Vagina (tissue), 2 donors: ENCODE data around the gene BTBD6. TPM values are rescaled to one million over a fixed set of nuclear protein-coding genes. Genes with fewer than 3 reads are reported as not detected.
"Not testable (repeated sequence)": the region's sequence is repeated elsewhere in the genome, so short reads cannot be mapped to it uniquely, and the experiment has no call there.

Source experiments
- DNase-seq, 2 donors: peaks; one replicate each; pipeline ENCODE4 v3.0.0-alpha.2; 2017; ENCODE audit errors: extremely low spot score in 2 of 2
- H3K27ac ChIP-seq: fragments of 200-600 bp; sonication (generic); one replicate; pipeline ENCODE4 v1.5.1; 2019
- H3K27me3 ChIP-seq: fragments of 200-600 bp; sonication (generic); one replicate; pipeline ENCODE4 v1.5.1; 2019
- H3K36me3 ChIP-seq, 2 donors: fragments of 200-600 bp; sonication (generic); one replicate each; pipeline ENCODE4 v1.5.1; 2017 to 2019
- H3K4me1 ChIP-seq: fragments of 200-600 bp; sonication (generic); one replicate; pipeline ENCODE4 v1.5.1; 2019
- H3K4me3 ChIP-seq, 2 donors: fragments of 200-600 bp; sonication (generic); 1 replicate in 1 of 2; 2 replicates in 1 of 2; pipeline ENCODE4 v1.5.1; 2016 to 2019
- H3K9me3 ChIP-seq: fragments of 200-600 bp; sonication (generic); one replicate; pipeline ENCODE4 v1.5.1; 2019
- POLR2A ChIP-seq, 2 donors: fragments of 450-650 bp; IDR thresholded peaks; one replicate each; pipeline ENCODE4 v1.6.1; 2017; ENCODE audit warnings: antibody characterized with exemption in 2 of 2, mild to moderate bottlenecking in 2 of 2, moderate library complexity in 2 of 2
- POLR2AphosphoS5 ChIP-seq, 2 donors: sonication (generic); formaldehyde crosslinking; IDR thresholded peaks; one replicate each; pipeline ENCODE4 v1.9.0; 2017; ENCODE audit warnings: antibody characterized with exemption in 2 of 2, mild to moderate bottlenecking in 2 of 2, low read depth in 1 of 2; ENCODE audit not compliant: insufficient read depth in 1 of 2
- intact Hi-C: fragments of 100-400 bp; cut with DNase I; formaldehyde crosslinking; loops from one replicate; pipeline ENCODE4 v1.15.1; 2023
- total RNA-seq: library from RNA; depleted of rRNA; stranded (reverse); fragments of >200 nt; gene quantifications from one replicate; pipeline ENCODE4 v1.2.3, GENCODE V29; 2016
- TF ChIP-seq, protein P1 (sequence below), 3 experiments: fragments of 450-650 bp in 2 of 3; fragments of 200-600 bp in 1 of 3; sonication (generic) in 1 of 3; IDR thresholded peaks; one replicate each; pipeline ENCODE4 v1.5.1; 2017 to 2019; ENCODE audit warnings: antibody characterized with exemption in 3 of 3, mild to moderate bottlenecking in 2 of 3, moderate library complexity in 2 of 3

The BTBD6 gene
- total RNA-seq, 1 donor from 2014 or later: 45.9 TPM

DNA sequence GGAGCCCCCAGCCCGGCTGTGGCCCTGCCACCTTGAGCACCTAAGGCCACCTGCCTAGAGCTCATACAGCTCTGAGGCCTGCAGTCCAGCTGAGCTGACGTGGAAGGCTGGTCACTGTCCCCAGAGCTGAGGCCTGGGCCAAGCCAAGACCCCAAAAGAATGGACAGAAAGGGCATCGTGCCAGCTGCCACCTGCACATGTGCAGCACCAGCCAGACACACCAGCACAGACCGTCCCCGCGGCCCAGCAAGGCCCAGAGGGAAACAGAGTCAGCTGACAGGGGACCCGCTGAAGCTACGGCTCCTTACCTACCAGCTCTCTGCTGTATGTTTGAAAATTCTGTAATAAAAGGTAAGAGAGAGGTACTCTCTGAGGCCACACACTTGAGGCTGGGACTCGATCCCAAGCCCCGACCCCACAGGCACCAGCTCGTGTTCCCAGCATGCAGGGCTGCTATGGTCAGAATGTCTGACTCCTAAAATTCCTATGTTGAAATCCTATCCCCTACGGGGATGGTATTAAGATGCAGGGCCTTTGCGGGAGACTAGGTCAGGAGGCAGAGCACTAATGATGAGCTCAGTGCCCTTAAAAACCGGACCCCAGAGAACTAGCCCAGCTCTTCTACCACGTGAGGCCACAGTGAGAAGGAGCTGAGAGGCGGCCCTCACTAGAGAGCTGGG is 27.1 kb downstream of the BTBD6 start:
- Histone ChIP-seq H3K36me3 (no peaks in the 10 kb centered on the region), H3K27me3 (no peaks in the 10 kb centered on the region), H3K9me3 (no peaks in the 10 kb centered on the region), H3K4me1 (peaks cover 8% of the 10 kb centered on the region), H3K4me3 (no peak overlapping the region), H3K27ac (peak overlapping the region; percentile 59)
- TF ChIP-seq POLR2AphosphoS5 (IDR thresholded peaks at IDR 0.05; ENCODE audit: insufficient read depth in 1 of 2, low read depth in 1 of 2): peak in 1 of 2 donors; percentile 24
- TF ChIP-seq, protein P1, sequence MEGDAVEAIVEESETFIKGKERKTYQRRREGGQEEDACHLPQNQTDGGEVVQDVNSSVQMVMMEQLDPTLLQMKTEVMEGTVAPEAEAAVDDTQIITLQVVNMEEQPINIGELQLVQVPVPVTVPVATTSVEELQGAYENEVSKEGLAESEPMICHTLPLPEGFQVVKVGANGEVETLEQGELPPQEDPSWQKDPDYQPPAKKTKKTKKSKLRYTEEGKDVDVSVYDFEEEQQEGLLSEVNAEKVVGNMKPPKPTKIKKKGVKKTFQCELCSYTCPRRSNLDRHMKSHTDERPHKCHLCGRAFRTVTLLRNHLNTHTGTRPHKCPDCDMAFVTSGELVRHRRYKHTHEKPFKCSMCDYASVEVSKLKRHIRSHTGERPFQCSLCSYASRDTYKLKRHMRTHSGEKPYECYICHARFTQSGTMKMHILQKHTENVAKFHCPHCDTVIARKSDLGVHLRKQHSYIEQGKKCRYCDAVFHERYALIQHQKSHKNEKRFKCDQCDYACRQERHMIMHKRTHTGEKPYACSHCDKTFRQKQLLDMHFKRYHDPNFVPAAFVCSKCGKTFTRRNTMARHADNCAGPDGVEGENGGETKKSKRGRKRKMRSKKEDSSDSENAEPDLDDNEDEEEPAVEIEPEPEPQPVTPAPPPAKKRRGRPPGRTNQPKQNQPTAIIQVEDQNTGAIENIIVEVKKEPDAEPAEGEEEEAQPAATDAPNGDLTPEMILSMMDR (IDR thresholded peaks at IDR 0.05): no peak
- intact Hi-C loops: no loop called here
- no peak for DNase-seq

DNA sequence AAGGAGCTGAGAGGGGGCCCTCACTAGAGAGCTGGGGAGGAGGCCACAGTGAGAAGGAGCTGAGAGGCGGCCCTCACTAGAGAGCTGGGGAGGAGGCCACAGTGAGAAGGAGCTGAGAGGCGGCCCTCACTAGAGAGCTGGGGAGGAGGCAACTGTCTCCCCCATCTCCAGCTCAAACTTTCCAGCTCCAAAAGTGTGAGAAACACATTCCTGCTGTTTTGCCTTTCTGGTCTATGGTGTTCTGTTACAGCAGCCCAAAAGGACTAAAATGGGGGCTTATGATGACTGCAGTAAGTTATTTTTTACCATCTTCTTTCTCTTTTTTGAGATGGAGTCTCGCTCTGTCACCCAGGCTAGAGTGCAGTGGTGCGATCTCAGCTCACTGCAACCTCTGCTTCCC is 29.1 kb downstream of the BTBD6 start:
- H3K4me3 ChIP-seq, DNase-seq, intact Hi-C loops, H3K9me3 ChIP-seq, H3K27me3 ChIP-seq, H3K27ac ChIP-seq, H3K36me3 ChIP-seq: not testable (repeated sequence)
- peaks cover 14% of the 10 kb centered on the region for H3K4me1 ChIP-seq

DNA sequence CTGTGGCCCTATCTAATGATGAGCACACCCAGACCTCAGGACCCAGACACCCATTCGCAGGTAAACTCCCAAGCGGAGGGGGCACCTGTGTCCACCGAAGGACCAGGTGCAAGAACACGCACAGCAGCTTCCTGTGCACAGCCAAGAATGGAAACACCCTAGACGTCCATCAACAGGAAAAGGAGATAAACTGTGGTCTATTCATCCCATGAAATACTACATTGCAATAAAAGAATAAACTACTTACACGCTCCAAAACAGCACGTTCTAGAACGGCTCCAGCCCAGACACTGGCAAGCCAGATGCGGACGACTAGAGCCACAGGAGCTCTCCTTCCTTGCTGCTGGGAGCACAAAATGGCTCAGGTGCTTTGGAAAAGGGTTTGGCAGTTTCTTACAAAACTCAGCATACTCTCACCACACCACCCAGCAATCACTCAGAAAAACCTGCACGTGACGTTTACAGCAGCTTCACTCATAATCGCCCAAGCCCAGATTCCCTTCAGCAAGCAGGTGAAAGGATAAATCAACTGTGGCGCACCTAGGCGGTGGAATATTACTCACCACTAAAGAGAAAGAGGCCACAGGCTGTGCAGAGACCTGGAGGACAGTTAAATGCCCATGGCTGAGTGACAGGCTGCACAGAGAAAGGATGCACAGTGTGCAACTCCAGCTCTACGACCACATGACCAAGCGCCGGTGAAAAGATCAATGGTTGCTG is 31.5 kb downstream of the BTBD6 start:
- no peak overlapping the region for H3K4me3 ChIP-seq
- no peaks in the 10 kb centered on the region for H3K36me3 ChIP-seq
- no peak for TF ChIP-seq POLR2A (IDR thresholded peaks at IDR 0.05)
- DNase-seq: no peak
- intact Hi-C loops: loop anchor here (10.0 kb wide), 2 partner anchors 75 to 185 kb away; no protein-coding TSS in a partner anchor
- H3K9me3 ChIP-seq: no peaks in the 10 kb centered on the region
- peaks cover 14% of the 10 kb centered on the region for H3K4me1 ChIP-seq
- H3K27ac ChIP-seq: no peak overlapping the region
- H3K27me3 ChIP-seq: no peaks in the 10 kb centered on the region

DNA sequence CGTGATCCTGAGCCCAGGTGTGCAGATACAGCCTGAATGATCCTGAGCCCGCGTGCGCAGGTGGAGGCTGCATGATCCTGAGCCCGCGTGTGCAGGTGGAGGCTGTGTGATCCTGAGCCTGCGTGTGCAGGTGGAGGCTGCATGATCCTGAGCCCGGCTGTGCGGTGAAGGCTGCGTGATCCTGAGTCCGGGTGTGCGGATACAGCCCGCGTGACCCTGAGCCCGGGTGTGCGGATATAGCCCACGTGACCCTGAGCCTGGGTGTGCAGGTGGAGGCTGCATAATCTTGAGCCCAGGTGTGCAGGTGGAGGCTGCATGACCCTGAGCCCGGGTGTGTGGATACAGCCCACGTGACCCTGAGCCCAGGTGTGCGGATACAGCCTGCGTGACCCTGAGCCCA is 32.2 kb downstream of the BTBD6 start:
- Histone ChIP-seq H3K36me3 (no peaks in the 10 kb centered on the region), H3K27me3 (no peaks in the 10 kb centered on the region), H3K4me1 (peaks cover 8% of the 10 kb centered on the region), H3K9me3 (no peaks in the 10 kb centered on the region), H3K4me3 (no peak overlapping the region), H3K27ac (no peak overlapping the region)
- no peak for DNase-seq
- TF ChIP-seq, protein P1 (IDR thresholded peaks at IDR 0.05): no peak
- TF ChIP-seq POLR2AphosphoS5 (IDR thresholded peaks at IDR 0.05; ENCODE audit: insufficient read depth in 1 of 2, low read depth in 1 of 2): no peak
- intact Hi-C loops: loop anchor here (10.0 kb wide), 2 partner anchors 76 to 186 kb away; no protein-coding TSS in a partner anchor

DNA sequence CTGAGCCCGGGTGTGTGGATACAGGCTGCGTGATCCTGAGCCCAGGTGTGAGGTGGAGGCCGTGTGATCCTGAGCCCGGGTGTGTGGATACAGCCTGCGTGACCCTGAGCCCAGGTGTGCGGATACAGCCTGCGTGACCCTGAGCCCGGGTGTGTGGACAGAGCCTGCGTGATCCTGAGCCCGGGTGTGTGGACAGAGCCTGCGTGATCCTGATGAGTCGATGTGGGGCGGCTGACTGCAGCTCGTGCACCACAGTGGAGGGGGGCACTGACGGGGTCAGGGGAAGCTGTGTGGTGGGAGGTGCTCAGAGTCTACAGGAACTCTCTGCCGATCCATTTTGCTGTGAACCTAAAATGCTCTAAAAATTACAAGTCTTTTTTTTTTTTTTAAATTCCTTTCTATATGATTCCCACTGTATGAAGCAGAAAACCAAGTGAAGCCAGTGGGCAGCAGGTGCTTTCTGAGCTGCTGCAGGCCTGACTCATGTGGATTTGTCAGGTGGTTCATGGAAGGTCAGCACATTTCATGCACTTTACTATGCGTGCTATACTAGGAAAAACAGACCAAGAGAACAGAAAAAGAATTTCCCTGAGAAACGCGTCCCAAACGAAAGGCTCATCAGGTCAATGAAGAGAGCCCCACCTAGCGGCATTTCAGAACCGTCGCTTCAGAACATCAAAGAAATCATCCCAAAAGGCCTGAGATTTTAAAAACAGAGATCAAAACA is 33.2 kb downstream of the BTBD6 start:
- H3K4me3 ChIP-seq: no peak overlapping the region

More for the DNA sequence above, 33.2 kb downstream of the BTBD6 start:
- no peak for DNase-seq
- TF ChIP-seq POLR2A (IDR thresholded peaks at IDR 0.05): no peak
- TF ChIP-seq, protein P1 (IDR thresholded peaks at IDR 0.05): peak in 2 of 3 experiments; percentile 21 to 27
- Histone ChIP-seq H3K27me3 (no peaks in the 10 kb centered on the region), H3K4me1 (peaks cover 6% of the 10 kb centered on the region), H3K27ac (no peak overlapping the region), H3K9me3 (no peaks in the 10 kb centered on the region), H3K36me3 (no peaks in the 10 kb centered on the region)
- intact Hi-C loops: loop anchor here (10.0 kb wide), 2 partner anchors 77 to 187 kb away; no protein-coding TSS in a partner anchor
